PC-3 (cell line): ENCODE results near the gene PRSS50. TPM values are rescaled to one million over a fixed set of nuclear protein-coding genes. Genes with fewer than 3 reads are reported as not detected.
A peak's percentile ranks its signal among the peaks of the same experiment; 100 is the strongest.

Experiments used
- ATAC-seq: fragments of 200-7000 bp; cut with Tn5 transposase; 2 replicates; pipeline ENCODE4 v1.9.1; 2020; ENCODE audit warnings: mild to moderate bottlenecking, moderate library complexity
- BruUV-seq: library from RNA; stranded (reverse); fragments of 400-500 nt; replicated peaks from 2 replicates; lab custom pipeline; 2021; lab: Mats Ljungman, UMichigan
- CTCF ChIA-PET: fragments of 300-600 bp; sonication (Branson Sonifier 250); formaldehyde crosslinking; loops from one replicate; lab custom pipeline; 2022; ENCODE audit warnings: antibody characterized with exemption; lab: Charles Lee
- POLR2A ChIA-PET: fragments of 300-600 bp; sonication (Branson Sonifier 250); formaldehyde crosslinking; loops from one replicate; lab custom pipeline; 2022; ENCODE audit warnings: antibody characterized with exemption; ENCODE audit not compliant: unreplicated experiment; lab: Charles Lee
- DNase-seq: peaks from one replicate; pipeline ENCODE4 v3.0.0-alpha.2; 2015
- H2AFZ ChIP-seq: fragments of 300-600 bp; sonication (generic); 2 replicates; pipeline ENCODE4 v1.6.0; 2016; ENCODE audit warnings: antibody characterized with exemption, low read length
- H3F3A ChIP-seq: fragments of 300-600 bp; sonication (generic); one replicate; pipeline ENCODE4 v1.6.0; 2017; ENCODE audit warnings: antibody characterized with exemption, low read length, control low read depth, mild to moderate bottlenecking; ENCODE audit not compliant: unreplicated experiment
- H3K27ac ChIP-seq: fragments of 300-600 bp; sonication (generic); 2 replicates; pipeline ENCODE4 v1.5.1; 2016; ENCODE audit warnings: mild to moderate bottlenecking, low read length
- H3K27me3 ChIP-seq: fragments of 300-600 bp; sonication (generic); 2 replicates; pipeline ENCODE4 v1.6.1; 2016; ENCODE audit warnings: low read length, mixed read lengths
- H3K36me3 ChIP-seq: fragments of 300-600 bp; sonication (generic); 2 replicates; pipeline ENCODE4 v1.6.1; 2016; ENCODE audit warnings: low read depth, mixed run types, low read length, mixed read lengths
- H3K4me1 ChIP-seq: fragments of 300-600 bp; sonication (generic); 2 replicates; pipeline ENCODE4 v1.5.1; 2016; ENCODE audit warnings: low read length; ENCODE audit not compliant: insufficient read depth
- H3K4me2 ChIP-seq: fragments of 300-600 bp; sonication (generic); 2 replicates; pipeline ENCODE4 v1.6.0; 2016; ENCODE audit warnings: low read length
- H3K4me3 ChIP-seq: fragments of 300-600 bp; sonication (generic); 2 replicates; pipeline ENCODE4 v1.5.1; 2016; ENCODE audit warnings: mild to moderate bottlenecking, low read length, mixed read lengths
- H3K79me2 ChIP-seq: fragments of 300-600 bp; sonication (generic); 2 replicates; pipeline ENCODE4 v1.6.1; 2017; ENCODE audit warnings: low read length, mixed read lengths
- H3K9ac ChIP-seq: fragments of 300-600 bp; sonication (generic); 2 replicates; pipeline ENCODE4 v1.6.0; 2016; ENCODE audit warnings: mild to moderate bottlenecking, low read length
- H3K9me2 ChIP-seq: fragments of 300-600 bp; sonication (generic); replicated peaks from 2 replicates; pipeline ENCODE4 v1.6.1; 2016; ENCODE audit warnings: mixed run types, low read length, mixed read lengths
- H3K9me3 ChIP-seq: fragments of 300-600 bp; sonication (generic); 2 replicates; pipeline ENCODE4 v1.6.1; 2016; ENCODE audit warnings: low read length, mixed read lengths
- H4K20me1 ChIP-seq: fragments of 300-600 bp; sonication (generic); 2 replicates; pipeline ENCODE4 v1.6.1; 2016; ENCODE audit warnings: low read length, mixed read lengths
- CTCF ChIP-seq: fragments of 300-600 bp; sonication (generic); conservative IDR thresholded peaks from 2 replicates; pipeline ENCODE4 v1.5.1; 2017; ENCODE audit warnings: antibody characterized with exemption, low read depth, mild to moderate bottlenecking, low read length
- EZH2 ChIP-seq: fragments of 300-600 bp; sonication (generic); IDR thresholded peaks from one replicate; pipeline ENCODE4 v1.6.1; 2017; ENCODE audit warnings: antibody characterized with exemption, mild to moderate bottlenecking, low read length; ENCODE audit not compliant: unreplicated experiment
- EZH2phosphoT487 ChIP-seq: fragments of 300-600 bp; sonication (generic); IDR thresholded peaks from 2 replicates; pipeline ENCODE4 v1.6.1; 2018; ENCODE audit warnings: mild to moderate bottlenecking, antibody characterized with exemption, low read length, borderline replicate concordance
- intact Hi-C: fragments of 100-400 bp; cut with micrococcal nuclease; formaldehyde crosslinking; loops from 2 replicates; pipeline ENCODE4 v1.9.0; 2023
- total RNA-seq: library from RNA; depleted of rRNA; stranded (reverse); fragments of >200 nt; gene quantifications from 2 replicates; pipeline ENCODE4 v1.2.3, GENCODE V29; 2014

The PRSS50 gene
- total RNA-seq, 1 experiment from 2014 or later = not detected

DNA sequence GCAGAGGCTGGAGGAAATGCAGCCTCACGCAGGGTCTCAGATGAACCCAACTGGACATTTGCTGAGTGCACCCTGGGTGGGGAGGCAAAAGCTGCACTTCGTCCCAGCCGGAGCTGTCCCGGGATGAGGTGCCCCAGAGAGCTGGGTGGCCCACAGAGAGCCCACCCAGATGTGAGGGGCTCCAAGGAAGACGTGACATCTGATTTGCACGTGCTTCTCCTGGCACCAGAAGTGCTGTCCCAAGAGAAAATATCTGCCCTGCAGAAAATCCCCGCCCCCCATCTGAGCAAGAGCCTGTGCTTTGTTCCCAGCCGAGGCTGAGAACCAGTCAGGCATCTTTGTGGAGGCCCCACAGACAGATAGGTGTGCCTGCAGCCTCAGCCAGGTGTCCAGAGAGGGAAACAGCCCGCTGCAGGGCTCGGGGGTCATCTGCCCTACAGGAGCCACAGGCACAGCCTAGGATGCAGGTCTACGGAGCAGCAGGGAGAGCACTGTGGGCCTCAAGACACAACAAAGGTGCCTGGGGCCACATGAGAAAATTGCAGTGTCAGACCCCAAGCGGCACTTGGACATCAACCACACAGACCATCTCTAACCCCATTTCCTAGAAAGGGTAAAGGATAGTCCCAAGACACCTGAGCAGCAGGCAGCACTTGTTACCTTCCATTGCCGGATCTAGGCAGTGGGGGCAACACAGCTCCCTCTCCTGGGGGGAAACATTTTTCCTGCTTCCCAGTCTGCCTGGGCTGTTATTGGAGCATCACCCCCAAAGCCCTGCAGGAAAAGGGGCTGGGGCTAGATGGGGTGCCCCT is 10.7 kb downstream of the PRSS50 start:
- no peak overlapping the region for H3K9ac ChIP-seq
- H3K36me3 ChIP-seq = no peaks in the 10 kb centered on the region
- peak overlapping the region; percentile 65 for H3K4me2 ChIP-seq
- BruUV-seq = no TSS peak
- no peaks in the 10 kb centered on the region for H3K9me2 ChIP-seq
- no peak overlapping the region for H3K27ac ChIP-seq
- DNase-seq (no peak), ATAC-seq (no peak)
- no peaks in the 10 kb centered on the region for H3K79me2 ChIP-seq
- intact Hi-C loops = no loop called here
- no peak overlapping the region for H2AFZ ChIP-seq
- CTCF ChIA-PET = interaction anchor here (1.0 to 2.0 kb wide), 3 partner anchors 188 to 202 kb away, joined by 3 to 11 read pairs (median 7); no protein-coding TSS in a partner anchor
- peaks cover 13% of the 10 kb centered on the region for H3K4me1 ChIP-seq
- no peaks in the 10 kb centered on the region for H3F3A ChIP-seq
- no peaks in the 10 kb centered on the region for H3K27me3 ChIP-seq
- no peak overlapping the region for H3K4me3 ChIP-seq
- H3K9me3 ChIP-seq = no peaks in the 10 kb centered on the region
- no peaks in the 10 kb centered on the region for H4K20me1 ChIP-seq
- TF ChIP-seq EZH2phosphoT487 (no peak), CTCF (no peak), EZH2 (no peak)
- POLR2A ChIA-PET = no interaction called here

- DNase-seq = peak; percentile 85
- no peak overlapping the region for H3K27ac ChIP-seq
- TF ChIP-seq CTCF (peak; percentile 44; the same call in 1 of the 2 replicates), EZH2phosphoT487 (no peak)
- peaks cover 13% of the 10 kb centered on the region for H3K4me1 ChIP-seq
- POLR2A ChIA-PET = no interaction called here
- peak; percentile 84 for ATAC-seq
- H2AFZ ChIP-seq = peak overlapping the region; percentile 31; the same call in 1 of the 2 replicates
- no peak overlapping the region for H3K9ac ChIP-seq
- H3K9me3 ChIP-seq = no peaks in the 10 kb centered on the region
- CTCF ChIA-PET = interaction anchor here (0.8 to 2.0 kb wide), 5 partner anchors 9 to 217 kb away, joined by 3 to 11 read pairs (median 4); no protein-coding TSS in a partner anchor
- H3K36me3 ChIP-seq = no peaks in the 10 kb centered on the region
- H4K20me1 ChIP-seq = no peaks in the 10 kb centered on the region
- no peak overlapping the region for H3K4me3 ChIP-seq
- no peaks in the 10 kb centered on the region for H3F3A ChIP-seq
- BruUV-seq = no TSS peak
- no peaks in the 10 kb centered on the region for H3K9me2 ChIP-seq
- H3K27me3 ChIP-seq = no peaks in the 10 kb centered on the region
- no peaks in the 10 kb centered on the region for H3K79me2 ChIP-seq
- intact Hi-C loops = loop anchor here (1.0 kb wide), 2 partner anchors 189 to 203 kb away; no protein-coding TSS in a partner anchor
- peak overlapping the region; percentile 65 for H3K4me2 ChIP-seq
Observed at GRCh38 chr3:46705751-46706552, 11.7 kb downstream of the PRSS50 start.
